Measurements from ENCODE around the gene MEX3A. TPM values are rescaled to one million over a fixed set of nuclear protein-coding genes. Genes with fewer than 3 reads are reported as not detected.

MEX3A gene
- total and polyA plus RNA-seq, 2 of the 8 experiments (the other 6 are each of a cell fraction or from before 2014, with no cell fraction given): 34.1 to 52.4 TPM

DNA sequence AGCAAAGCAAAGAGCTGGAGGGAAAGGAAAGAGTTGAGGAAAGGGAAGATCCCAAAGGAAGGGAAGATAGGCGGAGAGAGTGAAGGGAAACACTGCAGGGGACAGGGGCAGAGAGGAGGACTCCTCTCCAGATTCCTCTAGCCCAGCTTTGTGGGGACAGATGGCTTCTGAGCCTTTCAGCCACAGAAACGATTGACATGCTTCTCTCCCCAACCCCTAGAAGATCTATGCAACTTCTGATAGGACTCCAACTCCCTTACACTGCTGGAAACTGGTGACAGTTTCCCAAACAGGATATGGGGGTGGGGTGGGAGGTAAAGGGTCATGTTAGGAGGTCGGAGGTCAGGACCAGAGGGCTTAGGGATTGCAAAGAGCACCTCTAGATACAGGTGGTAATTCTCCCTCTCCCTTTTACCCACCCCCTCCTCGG, 6.5 kb downstream of the MEX3A start:
- Histone ChIP-seq H3K23me2 (ENCODE audit: low read depth, low read length) (peaks cover 8% of the 10 kb centered on the region), H3K4me1 (replicated peaks in 1 of 4; ENCODE audit: control insufficient read depth in 3 of 4, insufficient read depth in 4 of 4, low read length in 3 of 4) (peaks cover 24 to 57% (median 48%) of the 10 kb centered on the region in 4 experiments), H3K4me3 (ENCODE audit: extremely low read depth in 1 of 4, insufficient read depth in 2 of 4, low read depth in 3 of 4, low read length in 4 of 4) (peak overlapping the region in 1 of 4 experiments; percentile 44; a peak in 1 of 8 replicates), H2AK5ac (ENCODE audit: low read depth, low read length) (peak overlapping the region; percentile 85; the same call in 1 of the 2 replicates), H3K36me3 (ENCODE audit: control insufficient read depth in 2 of 4, insufficient read depth in 4 of 4, low read length in 3 of 4) (peaks cover 4 to 34% (median 10%) of the 10 kb centered on the region in 4 experiments; a peak in 7 of 8 replicates), H3K79me2 (ENCODE audit: control insufficient read depth in 1 of 2, insufficient read depth in 2 of 2, low read length in 2 of 2) (peaks cover 19 to 54% of the 10 kb centered on the region in 2 experiments), H3K23ac (ENCODE audit: insufficient read length) (no peak overlapping the region), H2BK15ac (ENCODE audit: low read length) (peak overlapping the region; percentile 48), H4K20me1 (replicated peaks in 1 of 2; ENCODE audit: control insufficient read depth in 1 of 2, insufficient read depth in 2 of 2, low read length in 2 of 2) (peaks cover 11 to 33% of the 10 kb centered on the region in 2 experiments), H3K27ac (ENCODE audit: low read depth, low read length) (peak overlapping the region; percentile 44), H3K79me1 (ENCODE audit: low read depth, low read length) (peaks cover 19% of the 10 kb centered on the region), H2BK5ac (ENCODE audit: low read depth, low read length) (peak overlapping the region; percentile 85; the same call in 1 of the 2 replicates), H2AFZ (ENCODE audit: low read length) (no peak overlapping the region), H2BK20ac (ENCODE audit: low read length) (peak overlapping the region; percentile 90), H3K4ac (replicated peaks; ENCODE audit: insufficient read length, low read depth, low read length) (peak overlapping the region; percentile 23), H4K5ac (ENCODE audit: insufficient read length, low read depth, low read length) (no peak overlapping the region), H3K14ac (ENCODE audit: insufficient read length) (no peak overlapping the region), H3K27me3 (replicated peaks in 1 of 4; ENCODE audit: control insufficient read depth in 3 of 4, extremely low read depth in 1 of 4, insufficient read depth in 3 of 4, low read length in 3 of 4) (no peaks in the 10 kb centered on the region), H2BK12ac (ENCODE audit: low read depth, low read length) (peak overlapping the region; percentile 39; the same call in 1 of the 2 replicates), H2BK120ac (replicated peaks; ENCODE audit: low read depth, low read length) (no peak overlapping the region), H4K91ac (replicated peaks; ENCODE audit: insufficient read length, low read length) (no peak overlapping the region), H3K56ac (replicated peaks; ENCODE audit: insufficient read length, low read depth, low read length) (no peak overlapping the region), H3K9me3 (ENCODE audit: insufficient read depth in 2 of 2, low read depth in 1 of 2, low read length in 1 of 2) (no peaks in the 10 kb centered on the region), H3K4me2 (ENCODE audit: insufficient read depth in 1 of 2, low read depth in 2 of 2, low read length in 2 of 2) (peak overlapping the region; percentile 47 to 79), H4K8ac (ENCODE audit: extremely low read depth, insufficient read depth, low read length) (no peak overlapping the region), H3K18ac (ENCODE audit: extremely low read depth, low read length) (peak overlapping the region; percentile 52; the same call in 1 of the 2 replicates), H3K9ac (replicated peaks in 1 of 4; ENCODE audit: extremely low read depth in 1 of 4, low read depth in 3 of 4, low read length in 3 of 4) (no peak overlapping the region)
- ChIA-PET POLR2A (ENCODE audit: partially characterized antibody) (interaction anchor here (0.5 to 9.7 kb wide), 17 partner anchors 8 to 171 kb away, joined by 3 to 88 read pairs (median 5); partner anchors contain the start of genes ARHGEF2, KHDC4, LAMTOR2 and LMNA), CTCF (ENCODE audit: partially characterized antibody) (interaction anchor here (0.5 to 2.5 kb wide), 14 partner anchors 10 to 100 kb away, joined by 3 to 33 read pairs (median 4); partner anchors contain the start of gene UBQLN4)
- FAIRE-seq: no peak
- TF ChIP-seq POLR2A (IDR thresholded peaks at IDR 0.05; ENCODE audit: control extremely low read depth in 1 of 2, low read depth in 2 of 2, low read length in 2 of 2) (peak in 1 of 2 experiments; percentile 30; a peak in 1 of 3 replicates), FOSL1 (IDR thresholded peaks at IDR 0.05; ENCODE audit: insufficient read depth, low read depth, low read length) (no peak)
- WGBS, 2 experiments (ENCODE audit: extremely low coverage in 1 of 2, insufficient coverage in 1 of 2, insufficient read length in 1 of 2, insufficient replicate concordance in 2 of 2, low coverage in 1 of 2, low lambda C conversion rate in 2 of 2, missing lambda C conversion rate in 1 of 2): 62% methylated on average over 4 of the region's 4 CpGs; no CpG with 5 or more reads in 1 of the 2 experiments
- no peak for DNase-seq (ENCODE audit: low read depth in 1 of 2, low spot score in 2 of 2)

All from H1 (cell line).